ENCODE measurements around the gene NEO1.

GRCh38 chr15:73174171-73174570 is 121.9 kb downstream of the NEO1 start:
- TF ChIP-seq GABPA (IDR thresholded peaks at IDR 0.05; ENCODE audit: low read depth) (no peak), CTCF (IDR thresholded peaks at IDR 0.05; ENCODE audit: insufficient read depth, low read length) (no peak), POLR2AphosphoS5 (IDR thresholded peaks at IDR 0.05; ENCODE audit: low read depth) (no peak)
- TF ChIP-seq, protein P1, sequence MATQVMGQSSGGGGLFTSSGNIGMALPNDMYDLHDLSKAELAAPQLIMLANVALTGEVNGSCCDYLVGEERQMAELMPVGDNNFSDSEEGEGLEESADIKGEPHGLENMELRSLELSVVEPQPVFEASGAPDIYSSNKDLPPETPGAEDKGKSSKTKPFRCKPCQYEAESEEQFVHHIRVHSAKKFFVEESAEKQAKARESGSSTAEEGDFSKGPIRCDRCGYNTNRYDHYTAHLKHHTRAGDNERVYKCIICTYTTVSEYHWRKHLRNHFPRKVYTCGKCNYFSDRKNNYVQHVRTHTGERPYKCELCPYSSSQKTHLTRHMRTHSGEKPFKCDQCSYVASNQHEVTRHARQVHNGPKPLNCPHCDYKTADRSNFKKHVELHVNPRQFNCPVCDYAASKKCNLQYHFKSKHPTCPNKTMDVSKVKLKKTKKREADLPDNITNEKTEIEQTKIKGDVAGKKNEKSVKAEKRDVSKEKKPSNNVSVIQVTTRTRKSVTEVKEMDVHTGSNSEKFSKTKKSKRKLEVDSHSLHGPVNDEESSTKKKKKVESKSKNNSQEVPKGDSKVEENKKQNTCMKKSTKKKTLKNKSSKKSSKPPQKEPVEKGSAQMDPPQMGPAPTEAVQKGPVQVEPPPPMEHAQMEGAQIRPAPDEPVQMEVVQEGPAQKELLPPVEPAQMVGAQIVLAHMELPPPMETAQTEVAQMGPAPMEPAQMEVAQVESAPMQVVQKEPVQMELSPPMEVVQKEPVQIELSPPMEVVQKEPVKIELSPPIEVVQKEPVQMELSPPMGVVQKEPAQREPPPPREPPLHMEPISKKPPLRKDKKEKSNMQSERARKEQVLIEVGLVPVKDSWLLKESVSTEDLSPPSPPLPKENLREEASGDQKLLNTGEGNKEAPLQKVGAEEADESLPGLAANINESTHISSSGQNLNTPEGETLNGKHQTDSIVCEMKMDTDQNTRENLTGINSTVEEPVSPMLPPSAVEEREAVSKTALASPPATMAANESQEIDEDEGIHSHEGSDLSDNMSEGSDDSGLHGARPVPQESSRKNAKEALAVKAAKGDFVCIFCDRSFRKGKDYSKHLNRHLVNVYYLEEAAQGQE (IDR thresholded peaks at IDR 0.05; ENCODE audit: insufficient replicate concordance, low read depth) = no peak
